ENCODE measurements around the gene AIPL1. TPM values are rescaled to one million over a fixed set of nuclear protein-coding genes. Genes with fewer than 3 reads are reported as not detected.

The AIPL1 gene
- total RNA-seq, 2 experiments from 2014 or later = not detected

- ATAC-seq (ENCODE audit: poor library complexity) (no peak), DNase-seq (no peak)
- intact Hi-C loops (cut with DNase I, micrococcal nuclease) = no loop called here
- no peaks in the 10 kb centered on the region for H3K9me3 ChIP-seq (ENCODE audit: control insufficient read depth in 1 of 2, insufficient read depth in 1 of 2, low read length in 2 of 2)
- no peaks in the 10 kb centered on the region for H3K36me3 ChIP-seq (ENCODE audit: insufficient read depth, low read length)
- POLR2A ChIA-PET = no interaction called here
- Mint-ChIP-seq H3K4me1 (ENCODE audit: low read depth) (peaks cover 9% of the 10 kb centered on the region), H3K36me3 (ENCODE audit: low read depth) (no peaks in the 10 kb centered on the region), H3K27me3 (no peaks in the 10 kb centered on the region), H3K9me3 (no peaks in the 10 kb centered on the region), H3K4me3 (no peak overlapping the region), H3K27ac (no peak overlapping the region)
- no peaks in the 10 kb centered on the region for H3K27me3 ChIP-seq (ENCODE audit: control insufficient read depth in 1 of 2, insufficient read depth in 2 of 2, low read length in 2 of 2)
- CTCF ChIA-PET = no interaction called here
- H3K4me3 ChIP-seq (ENCODE audit: low read length) = no peak overlapping the region
- H3K4me1 ChIP-seq (ENCODE audit: insufficient read depth, low read length) = peaks cover 10% of the 10 kb centered on the region
- no peak overlapping the region for H3K27ac ChIP-seq (ENCODE audit: low read depth in 1 of 2, low read length in 2 of 2)
- no peak for TF ChIP-seq CTCF (IDR thresholded peaks at IDR 0.05)
Measured at GRCh38 chr17:6458460-6458950, 23.6 kb upstream of the AIPL1 start.

- ATAC-seq (ENCODE audit: poor library complexity) (no peak), DNase-seq (no peak)
- peaks cover 9% of the 10 kb centered on the region for H3K4me1 Mint-ChIP-seq (ENCODE audit: low read depth)
- H3K27me3 Mint-ChIP-seq = no peaks in the 10 kb centered on the region
- ChIA-PET POLR2A (no interaction called here), CTCF (no interaction called here)
- H3K36me3 Mint-ChIP-seq (ENCODE audit: low read depth) = no peaks in the 10 kb centered on the region
- intact Hi-C loops (cut with DNase I, micrococcal nuclease) = no loop called here
- no peak overlapping the region for H3K27ac Mint-ChIP-seq
- Histone ChIP-seq H3K4me1 (ENCODE audit: insufficient read depth, low read length) (peaks cover 10% of the 10 kb centered on the region), H3K9me3 (ENCODE audit: control insufficient read depth in 1 of 2, insufficient read depth in 1 of 2, low read length in 2 of 2) (no peaks in the 10 kb centered on the region), H3K27me3 (ENCODE audit: control insufficient read depth in 1 of 2, insufficient read depth in 2 of 2, low read length in 2 of 2) (no peaks in the 10 kb centered on the region), H3K4me3 (ENCODE audit: low read length) (no peak overlapping the region), H3K36me3 (ENCODE audit: insufficient read depth, low read length) (no peaks in the 10 kb centered on the region), H3K27ac (ENCODE audit: low read depth in 1 of 2, low read length in 2 of 2) (no peak overlapping the region)
- TF ChIP-seq CTCF (IDR thresholded peaks at IDR 0.05) = no peak
- H3K9me3 Mint-ChIP-seq = no peaks in the 10 kb centered on the region
- H3K4me3 Mint-ChIP-seq = no peak overlapping the region
Measured at GRCh38 chr17:6457688-6458459, 23.0 kb upstream of the AIPL1 start.

GRCh38 chr17:6456914-6457687 is 22.2 kb upstream of the AIPL1 start:
- intact Hi-C loops (cut with DNase I, micrococcal nuclease) = no loop called here
- Mint-ChIP-seq H3K27ac (peak overlapping the region; percentile 19), H3K4me3 (no peak overlapping the region)

More at GRCh38 chr17:6456914-6457687, 22.2 kb upstream of the AIPL1 start:
- no peaks in the 10 kb centered on the region for H3K27me3 Mint-ChIP-seq
- H3K4me1 Mint-ChIP-seq (ENCODE audit: low read depth) = peaks cover 9% of the 10 kb centered on the region
- H3K4me3 ChIP-seq (ENCODE audit: low read length) = no peak overlapping the region
- peaks cover 10% of the 10 kb centered on the region for H3K4me1 ChIP-seq (ENCODE audit: insufficient read depth, low read length)
- CTCF ChIA-PET = no interaction called here
- DNase-seq (no peak), ATAC-seq (ENCODE audit: poor library complexity) (no peak)
- no peaks in the 10 kb centered on the region for H3K27me3 ChIP-seq (ENCODE audit: control insufficient read depth in 1 of 2, insufficient read depth in 2 of 2, low read length in 2 of 2)
- H3K9me3 Mint-ChIP-seq = no peaks in the 10 kb centered on the region
- no peaks in the 10 kb centered on the region for H3K9me3 ChIP-seq (ENCODE audit: control insufficient read depth in 1 of 2, insufficient read depth in 1 of 2, low read length in 2 of 2)
- TF ChIP-seq CTCF (IDR thresholded peaks at IDR 0.05) = no peak
- POLR2A ChIA-PET = no interaction called here
- H3K36me3 Mint-ChIP-seq (ENCODE audit: low read depth) = no peaks in the 10 kb centered on the region
- H3K27ac ChIP-seq (ENCODE audit: low read depth in 1 of 2, low read length in 2 of 2) = no peak overlapping the region
- H3K36me3 ChIP-seq (ENCODE audit: insufficient read depth, low read length) = no peaks in the 10 kb centered on the region

Data from CD4-positive, alpha-beta T cell (primary cell).